Suprapubic skin (tissue), 4 donors: ENCODE results near the gene JAKMIP3.

Experiments used
- EP300 ChIP-seq: sonication (generic); formaldehyde crosslinking; IDR thresholded peaks from one replicate; pipeline ENCODE4 v1.6.1; 2017; ENCODE audit warnings: antibody characterized with exemption
- POLR2A ChIP-seq, 2 donors: fragments of 450-650 bp; IDR thresholded peaks; one replicate each; pipeline ENCODE4 v1.6.1; 2017; ENCODE audit warnings: antibody characterized with exemption in 2 of 2, mild to moderate bottlenecking in 2 of 2, moderate library complexity in 2 of 2
- POLR2AphosphoS5 ChIP-seq, 3 donors: sonication (generic); formaldehyde crosslinking; IDR thresholded peaks; one replicate each; pipeline ENCODE4 v1.6.1; 2017; ENCODE audit warnings: antibody characterized with exemption in 3 of 3
- TF ChIP-seq, protein P1 (sequence below), 2 donors: fragments of 200-600 bp in 1 of 2; fragments of 450-650 bp in 1 of 2; sonication (generic) in 1 of 2; IDR thresholded peaks; one replicate each; pipeline ENCODE4 v1.5.1; 2016 to 2019; ENCODE audit warnings: antibody characterized with exemption in 2 of 2, mild to moderate bottlenecking in 1 of 2, moderate library complexity in 1 of 2

DNA sequence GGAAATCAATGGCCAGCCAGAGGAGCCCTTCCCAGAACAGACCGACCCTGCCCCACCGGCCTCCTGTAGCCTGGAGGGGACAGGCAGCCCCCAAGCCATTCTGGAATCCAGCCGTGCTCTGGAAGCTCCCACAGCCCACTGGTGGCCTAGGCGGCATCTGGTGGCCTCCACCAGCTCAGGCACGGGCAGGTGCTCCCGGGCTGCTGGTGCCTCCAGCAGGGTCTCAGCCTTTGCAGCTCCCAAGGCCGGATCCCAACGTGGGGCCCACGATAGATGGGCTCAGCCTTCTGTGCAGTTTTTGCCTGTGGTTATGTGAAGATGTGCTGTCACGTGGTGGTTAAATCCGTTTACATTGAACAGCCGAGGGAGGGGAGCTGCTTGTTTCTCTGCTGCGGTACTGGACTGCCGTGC, 44.4 kb downstream of the JAKMIP3 start:
- TF ChIP-seq, protein P1, sequence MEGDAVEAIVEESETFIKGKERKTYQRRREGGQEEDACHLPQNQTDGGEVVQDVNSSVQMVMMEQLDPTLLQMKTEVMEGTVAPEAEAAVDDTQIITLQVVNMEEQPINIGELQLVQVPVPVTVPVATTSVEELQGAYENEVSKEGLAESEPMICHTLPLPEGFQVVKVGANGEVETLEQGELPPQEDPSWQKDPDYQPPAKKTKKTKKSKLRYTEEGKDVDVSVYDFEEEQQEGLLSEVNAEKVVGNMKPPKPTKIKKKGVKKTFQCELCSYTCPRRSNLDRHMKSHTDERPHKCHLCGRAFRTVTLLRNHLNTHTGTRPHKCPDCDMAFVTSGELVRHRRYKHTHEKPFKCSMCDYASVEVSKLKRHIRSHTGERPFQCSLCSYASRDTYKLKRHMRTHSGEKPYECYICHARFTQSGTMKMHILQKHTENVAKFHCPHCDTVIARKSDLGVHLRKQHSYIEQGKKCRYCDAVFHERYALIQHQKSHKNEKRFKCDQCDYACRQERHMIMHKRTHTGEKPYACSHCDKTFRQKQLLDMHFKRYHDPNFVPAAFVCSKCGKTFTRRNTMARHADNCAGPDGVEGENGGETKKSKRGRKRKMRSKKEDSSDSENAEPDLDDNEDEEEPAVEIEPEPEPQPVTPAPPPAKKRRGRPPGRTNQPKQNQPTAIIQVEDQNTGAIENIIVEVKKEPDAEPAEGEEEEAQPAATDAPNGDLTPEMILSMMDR (IDR thresholded peaks at IDR 0.05): no peak
- TF ChIP-seq POLR2AphosphoS5 (IDR thresholded peaks at IDR 0.05): no peak
- TF ChIP-seq POLR2A (IDR thresholded peaks at IDR 0.05): no peak
- TF ChIP-seq EP300: no peak
